ENCODE results near the gene PPP2R2C.

The PPP2R2C gene

DNA sequence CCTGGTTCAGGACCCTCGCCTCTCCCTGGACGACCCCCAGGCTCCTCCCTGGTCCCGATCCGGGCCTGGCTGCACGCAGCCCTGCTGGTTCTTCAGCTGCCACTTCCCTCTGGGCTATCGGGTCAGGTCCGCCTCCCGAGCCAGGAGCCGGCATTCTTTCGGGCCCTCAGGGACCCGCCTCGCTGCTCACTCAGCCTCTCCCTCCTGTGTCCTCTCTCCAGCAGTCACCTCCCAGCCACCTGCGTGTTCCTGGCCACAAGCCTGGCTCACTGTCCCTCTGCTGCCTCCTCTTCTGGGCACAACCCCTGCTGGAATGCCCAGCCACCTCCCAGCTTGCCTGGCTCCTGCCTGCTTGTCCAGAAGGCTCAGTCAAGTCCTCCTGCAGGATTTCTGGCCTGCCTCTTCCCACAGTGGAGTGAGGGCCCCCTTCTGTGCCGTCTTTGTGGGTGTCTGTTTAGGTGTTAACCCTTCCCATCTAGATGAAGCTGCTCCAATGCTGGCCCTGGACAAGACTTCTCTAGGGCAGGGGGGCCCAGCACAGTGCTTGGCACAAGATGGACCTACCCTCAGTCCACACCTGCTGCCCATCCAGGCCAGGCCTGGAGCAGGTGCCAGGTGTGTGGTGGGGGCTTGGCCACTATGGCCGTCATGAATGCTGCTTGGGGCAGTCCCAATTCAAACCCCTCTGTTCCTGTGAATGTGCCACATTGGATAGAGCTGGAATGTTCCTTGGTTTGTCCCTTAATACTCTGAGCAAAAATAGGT, 200.5 kb downstream of the PPP2R2C start:
- DNase-seq (ENCODE audit: low read depth in 3 of 3): no peak

DNA sequence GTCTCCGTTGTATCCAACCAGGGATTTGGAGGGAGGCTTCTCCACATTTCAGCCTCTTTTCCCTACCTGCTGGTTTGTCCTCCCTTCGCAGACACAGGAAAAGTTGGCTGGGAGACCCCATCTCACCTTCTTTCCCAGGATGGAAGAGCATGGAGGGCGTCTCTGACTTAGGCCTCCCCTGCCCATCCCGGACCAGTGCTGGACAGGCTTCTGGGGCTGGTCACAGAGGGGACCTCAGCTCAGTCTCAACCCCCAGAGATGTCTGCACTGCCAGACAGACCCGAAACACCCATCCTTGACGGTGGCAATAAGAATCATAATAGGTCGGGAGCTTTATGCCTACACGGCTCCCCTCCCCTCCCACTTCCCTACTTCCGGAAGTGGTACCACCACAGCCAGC, 201.2 kb downstream of the PPP2R2C start:
- DNase-seq (ENCODE audit: low read depth in 3 of 3): no peak

DNA sequence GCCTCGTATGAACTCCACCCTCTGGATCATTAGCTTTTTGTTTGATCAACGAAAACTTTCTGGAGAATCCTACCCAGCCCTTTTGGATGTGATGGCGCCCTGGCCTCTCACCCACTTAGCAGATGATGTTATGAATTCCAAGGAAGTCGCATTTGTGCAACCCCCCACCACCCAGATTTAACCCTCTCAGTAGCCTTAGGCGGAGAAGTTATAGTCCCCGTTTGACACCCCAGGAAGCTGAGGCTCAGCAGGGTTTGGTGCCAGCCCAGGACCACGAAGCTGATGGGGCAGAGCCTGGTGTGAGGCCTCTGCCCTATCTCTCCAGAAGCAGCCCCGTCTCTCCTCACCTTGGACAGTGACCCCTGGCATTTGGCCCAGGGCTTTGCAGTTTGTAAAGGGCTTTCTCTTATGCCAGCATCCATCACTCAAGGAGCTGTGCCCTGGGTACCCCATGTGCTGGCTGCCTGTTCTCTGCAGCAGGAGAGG, 201.7 kb downstream of the PPP2R2C start:
- no peak for DNase-seq (ENCODE audit: low read depth in 3 of 3)
